Measurements from ENCODE around the gene RERG.

DNA sequence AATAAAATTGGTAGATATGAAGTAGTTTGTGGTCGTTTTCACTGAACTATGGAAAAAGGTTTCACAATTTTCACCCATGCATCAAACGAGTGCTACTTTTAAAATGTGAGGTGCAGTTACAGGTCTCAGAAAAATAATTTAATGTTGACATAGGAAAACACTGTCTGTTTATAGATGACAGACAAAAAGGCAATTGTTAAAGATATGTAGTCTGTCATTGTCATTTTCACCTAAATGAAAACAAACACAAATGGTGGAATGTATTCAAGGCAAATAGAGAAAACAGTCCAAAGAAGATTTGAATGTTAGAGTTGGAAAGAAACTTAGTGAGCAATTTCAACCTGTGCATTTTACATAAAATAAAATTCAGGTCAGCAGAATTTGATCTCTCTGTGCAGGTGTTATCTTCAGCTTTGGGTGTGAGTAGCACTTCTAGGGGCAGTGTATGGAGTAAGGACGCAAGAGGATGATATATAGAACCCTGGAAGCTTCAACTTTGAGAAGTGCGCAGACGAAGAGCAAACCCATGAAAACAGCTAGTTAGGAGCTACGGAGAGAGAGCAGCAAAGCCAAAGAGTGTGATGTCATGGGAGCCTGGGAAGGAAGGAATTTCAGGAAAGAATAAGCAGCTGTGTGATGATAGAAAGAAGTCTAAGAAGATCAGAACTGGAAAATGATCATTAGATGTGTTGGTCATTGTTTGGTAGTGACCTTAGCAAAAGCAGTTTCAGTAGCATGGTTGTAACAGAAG is 6.2 kb downstream of the RERG start:
- no peak for TF ChIP-seq POLR2A (IDR thresholded peaks at IDR 0.05; ENCODE audit: low read depth, low read length)
- TF ChIP-seq POLR2AphosphoS5 (IDR thresholded peaks at IDR 0.05; ENCODE audit: low read depth, low read length) = no peak
- TF ChIP-seq SPI1 (IDR thresholded peaks at IDR 0.05; ENCODE audit: low read depth, low read length) = no peak
- TF ChIP-seq TAF1 (IDR thresholded peaks at IDR 0.05; ENCODE audit: low read depth, low read length) = no peak
- no peak for TF ChIP-seq POU2F2 (IDR thresholded peaks at IDR 0.05; ENCODE audit: low read depth, low read length)
